Muscle of arm (tissue), 12 donors: ENCODE measurements around the gene TAOK3. TPM values are rescaled to one million over a fixed set of nuclear protein-coding genes. Genes with fewer than 3 reads are reported as not detected.
A peak's percentile ranks its signal among the peaks of the same experiment; 100 is the strongest.
"Not testable (repeated sequence)": the region's sequence is repeated elsewhere in the genome, so short reads cannot be mapped to it uniquely, and the experiment has no call there.

Experiments used
- DNase-seq: peaks from one replicate; pipeline ENCODE4 v3.0.0-alpha.2; 2013
- polyA plus RNA-seq, 12 donors: library from polyadenylated mRNA; unstranded; fragments of 120-200 nt; gene quantifications; one replicate each; pipeline ENCODE4 v1.2.1, GENCODE V29; 2013; ENCODE audit not compliant: insufficient read length in 12 of 12

The TAOK3 gene
- polyA plus RNA-seq, 12 donors, result 16.1 to 288 (median 19.8) TPM

DNA sequence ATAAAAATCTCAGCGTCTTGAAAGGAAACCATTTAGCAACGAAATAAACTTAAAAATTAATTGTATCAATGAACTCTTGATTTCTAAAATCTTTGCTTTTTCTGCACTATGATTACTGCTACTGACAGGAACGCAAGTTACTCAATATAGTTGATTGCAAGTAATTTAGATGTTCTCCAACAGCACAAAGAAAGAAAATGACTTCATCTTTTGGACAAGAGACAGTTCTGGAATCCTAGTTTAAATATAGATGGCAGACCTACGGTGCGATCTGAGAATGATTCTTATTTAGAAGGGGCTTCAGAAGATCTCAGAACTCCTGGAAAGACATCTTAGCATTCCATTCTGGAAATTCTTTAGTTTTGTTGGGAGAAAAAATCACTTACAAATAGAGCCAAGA is 2.2 kb upstream of the TAOK3 start:
- DNase-seq, result no peak

DNA sequence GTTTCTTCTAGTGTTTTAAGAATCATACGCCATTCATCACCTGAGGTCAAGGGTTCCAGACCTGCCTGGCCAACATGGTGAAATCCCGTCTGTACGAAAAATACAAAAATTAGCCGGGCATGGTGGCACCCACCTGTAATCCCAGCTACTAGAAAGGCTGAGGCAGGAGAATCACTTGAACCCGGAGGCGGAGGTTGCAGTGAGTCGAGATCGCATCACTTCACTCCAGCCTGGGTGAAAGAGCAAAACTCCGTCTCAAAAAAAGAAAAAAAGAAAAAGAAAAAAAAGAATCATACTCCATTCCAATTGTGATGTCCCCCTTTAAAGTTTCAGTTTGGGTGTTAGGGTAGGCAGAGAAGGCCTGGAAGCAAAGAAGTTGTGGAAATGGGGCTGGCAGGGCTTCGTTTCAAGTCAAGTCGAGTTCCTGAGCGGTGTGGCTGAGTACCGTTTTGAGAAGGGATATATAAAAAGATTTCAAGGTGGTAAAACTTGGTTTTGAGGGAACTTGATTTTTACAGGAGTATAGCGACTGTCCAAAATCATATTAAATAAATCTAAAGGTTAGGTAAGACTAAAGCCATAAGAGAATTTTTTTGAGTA is 1.5 kb upstream of the TAOK3 start:
- no peak for DNase-seq

DNA sequence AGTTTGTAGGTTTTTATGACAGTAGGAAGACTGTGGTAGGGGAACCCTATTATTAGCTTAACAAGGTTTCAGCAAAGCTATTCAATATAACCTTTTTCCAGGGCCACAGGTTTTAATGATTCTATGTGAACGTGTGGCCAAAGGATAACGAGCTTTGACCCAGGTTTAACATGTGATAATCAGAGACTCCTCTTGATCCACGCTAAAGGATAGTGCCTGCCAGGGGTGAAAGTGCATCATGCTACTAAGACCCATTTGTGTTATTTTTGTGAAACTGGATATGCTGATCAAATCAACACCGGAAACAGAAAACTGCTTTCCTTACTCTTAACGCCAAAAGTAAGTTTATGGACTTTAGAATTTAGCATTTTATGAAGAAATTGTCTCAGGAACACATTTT is 909 bp upstream of the TAOK3 start:
- DNase-seq, result no peak

DNA sequence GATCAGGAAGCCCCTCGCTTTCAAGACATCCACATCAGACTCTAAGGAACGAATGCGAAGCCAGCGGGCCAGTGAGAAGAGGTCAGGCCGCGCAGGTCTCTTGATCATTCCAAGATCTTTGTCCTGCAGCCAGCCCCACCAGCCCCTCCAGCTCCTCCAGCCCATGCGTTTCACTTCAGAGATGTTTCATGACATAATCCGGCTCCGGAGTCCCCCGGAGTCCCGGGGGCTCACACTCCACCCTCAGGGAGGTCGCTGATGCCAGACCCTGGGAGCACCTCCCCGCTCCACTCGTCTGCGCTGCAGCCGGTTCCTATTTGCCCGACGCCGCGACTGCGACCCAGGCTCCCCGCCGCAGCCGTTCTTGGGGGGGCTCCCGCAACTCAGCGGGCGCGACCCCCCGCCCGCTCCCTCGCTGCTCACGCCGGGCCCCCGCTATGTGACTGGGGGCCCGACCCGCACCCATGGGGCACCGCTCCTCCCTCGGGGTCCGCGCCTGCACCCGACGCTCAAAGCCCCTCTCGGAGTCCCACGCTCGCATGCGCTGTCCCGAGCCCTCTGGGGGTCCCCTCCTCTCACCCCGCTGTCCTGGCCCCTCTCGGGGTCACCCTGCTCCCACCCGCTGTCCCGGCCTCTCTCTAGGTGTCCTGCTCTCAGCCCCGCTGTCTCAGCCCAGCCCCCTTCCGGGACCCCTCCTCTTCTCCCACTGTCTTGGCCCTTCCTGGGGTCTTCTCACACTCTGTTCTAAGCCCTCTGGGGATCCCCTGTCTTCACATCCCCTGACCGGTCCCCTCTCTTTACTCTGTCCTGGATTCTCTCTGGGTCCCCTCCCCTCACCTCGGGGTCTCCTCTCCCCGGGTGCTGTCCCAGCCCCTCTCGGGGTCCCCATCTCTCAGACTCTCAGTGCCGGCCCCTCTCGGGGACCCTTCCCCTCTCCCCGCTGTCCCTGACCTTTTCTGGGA is 1.1 kb downstream of the TAOK3 start:
- no peak for DNase-seq

DNA sequence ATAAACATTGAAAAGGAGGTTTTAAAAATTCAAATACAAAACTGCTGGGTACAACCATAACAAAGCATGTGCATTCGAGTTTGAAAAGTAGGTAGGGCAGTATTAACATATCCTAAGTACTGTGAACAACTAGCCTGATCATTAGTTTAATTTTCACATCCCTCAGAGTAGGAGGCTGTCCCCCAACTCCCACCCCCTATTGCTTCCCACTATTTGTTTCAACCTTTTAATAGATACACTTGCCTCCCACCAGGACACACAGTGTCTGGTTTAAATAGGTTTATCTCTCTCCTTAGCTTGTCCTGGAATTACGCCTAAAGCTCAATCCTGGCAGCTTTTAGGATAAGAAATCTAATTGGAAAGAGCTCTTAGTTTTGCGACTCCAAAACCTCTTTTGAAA is 2.1 kb downstream of the TAOK3 start:
- DNase-seq, result no peak

DNA sequence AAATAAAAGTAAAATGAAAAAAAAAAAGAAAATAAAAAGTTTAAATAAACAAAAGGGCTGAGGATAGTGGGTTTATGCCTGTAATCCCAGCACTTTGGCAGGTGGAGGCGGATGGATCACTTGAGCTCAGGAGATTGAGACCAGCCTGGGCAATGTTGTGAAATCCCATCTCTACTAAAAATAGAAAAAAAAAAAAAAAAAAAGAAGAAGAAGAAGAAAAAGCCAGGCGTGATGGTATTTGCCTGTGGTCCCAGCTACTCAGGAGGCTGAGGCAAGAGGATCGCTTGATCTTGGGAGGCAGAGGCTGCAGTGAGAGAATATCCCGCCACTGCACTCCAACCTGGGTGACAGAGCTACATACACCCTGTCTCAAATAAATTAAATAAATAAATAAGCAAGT is 3.9 kb downstream of the TAOK3 start:
- DNase-seq, result no peak

DNA sequence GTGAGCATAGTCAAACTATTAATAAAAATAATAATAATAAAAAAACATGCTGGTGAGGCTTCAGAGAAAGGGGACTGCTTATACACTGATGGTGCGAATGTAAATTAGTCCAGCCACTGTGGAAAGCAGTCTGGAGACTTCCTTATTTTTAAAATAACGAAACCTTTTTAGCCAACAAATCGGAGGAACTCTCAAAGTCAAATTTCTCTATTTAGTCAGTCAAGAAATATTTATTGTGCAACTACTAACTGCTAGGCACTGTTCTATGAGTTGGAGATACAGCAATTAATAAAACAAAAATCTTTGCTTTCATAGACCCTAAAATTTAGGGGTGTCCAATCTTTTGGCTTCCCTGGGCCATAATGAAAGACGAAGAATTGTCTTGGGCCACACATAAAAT is 10.8 kb downstream of the TAOK3 start:
- no peak for DNase-seq

DNA sequence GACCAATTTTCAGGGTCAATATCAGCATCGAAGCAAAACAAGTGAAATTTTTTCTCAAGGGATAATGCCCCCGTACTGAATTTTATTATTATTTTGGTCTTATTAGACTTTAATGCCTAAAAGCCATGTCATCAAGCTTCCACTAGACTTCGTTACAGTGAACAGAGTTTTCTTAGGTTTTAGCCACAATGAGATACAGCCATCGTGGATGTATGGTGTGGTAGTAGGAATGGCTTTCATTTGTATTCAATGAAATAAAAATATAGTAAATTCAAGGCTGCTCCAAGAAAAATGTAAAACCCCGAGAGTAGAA is 11.7 kb downstream of the TAOK3 start:
- no peak for DNase-seq

DNA sequence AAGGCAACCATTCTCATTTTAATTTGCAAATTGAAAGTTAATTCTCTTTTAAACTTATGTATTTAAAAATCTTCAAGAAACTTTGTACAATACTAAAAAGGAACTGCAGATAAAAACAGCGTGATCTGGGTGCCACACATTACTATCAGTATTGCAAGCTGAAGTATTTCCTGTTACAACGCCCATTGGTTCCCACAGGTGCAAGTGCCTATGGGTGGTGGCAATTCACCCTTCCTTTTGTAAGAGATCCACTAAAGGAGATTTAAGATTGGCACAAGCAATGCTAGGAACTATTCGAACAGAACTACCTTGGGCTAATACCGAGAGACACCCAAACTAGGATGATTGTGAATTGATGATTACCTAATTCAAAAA is 13.2 kb downstream of the TAOK3 start:
- no peak for DNase-seq

DNA sequence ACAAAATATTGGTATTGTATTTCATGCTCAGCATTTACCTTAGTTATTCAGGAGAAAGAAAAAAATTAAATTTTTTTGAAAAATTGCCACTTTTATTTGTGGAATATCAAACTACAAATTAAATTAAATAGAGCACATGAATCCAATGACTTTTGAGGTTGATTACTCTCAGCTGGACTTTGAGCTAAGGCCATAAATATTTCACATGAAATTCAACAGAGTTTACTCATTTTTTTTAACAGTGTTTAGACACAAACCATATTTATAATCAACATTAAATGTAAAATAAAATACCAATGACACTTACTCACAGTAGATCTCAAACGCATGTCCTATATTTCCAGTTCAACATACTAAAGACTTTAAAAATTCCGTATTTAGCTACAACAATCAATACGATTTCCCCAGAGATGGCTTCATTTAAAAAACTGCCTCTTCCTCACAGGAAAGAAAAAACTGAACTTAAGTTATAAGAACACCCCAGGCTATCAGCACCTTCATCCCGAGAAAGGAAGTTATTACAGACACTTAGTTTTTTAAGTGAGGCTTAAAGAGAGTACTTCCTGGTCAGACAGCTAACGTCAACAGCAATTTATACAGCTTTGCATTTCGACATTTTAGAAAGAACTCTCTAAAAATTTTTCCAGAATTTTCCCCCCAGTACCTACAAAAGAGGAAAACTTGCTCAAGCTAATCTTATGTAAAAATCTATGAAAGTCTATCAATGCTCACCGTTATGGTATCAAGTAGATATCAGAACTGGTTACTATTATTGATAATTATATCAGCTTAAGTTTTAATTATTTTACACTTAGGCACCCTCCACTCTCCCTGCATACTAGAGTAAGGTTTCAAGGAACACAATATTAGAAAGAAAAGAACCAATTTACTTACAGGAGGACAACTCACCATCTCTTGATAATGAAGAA is 13.8 kb downstream of the TAOK3 start:
- no peak for DNase-seq

DNA sequence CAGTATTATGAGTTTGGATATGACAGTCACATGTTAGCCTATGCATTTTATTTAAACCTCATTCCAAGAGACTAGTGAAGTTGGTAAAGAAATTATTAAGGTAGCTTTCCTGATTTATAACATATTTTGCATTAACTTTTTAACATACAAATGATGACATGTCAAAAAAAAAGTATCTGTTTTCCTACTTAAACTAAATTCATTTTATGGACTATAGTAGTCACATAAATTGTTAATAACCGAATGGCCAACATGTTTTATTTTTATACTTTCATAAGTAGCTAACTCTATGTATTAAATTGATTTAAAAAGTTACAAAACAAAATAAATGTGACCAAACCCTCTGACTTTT is 14.7 kb downstream of the TAOK3 start:
- DNase-seq, result no peak

DNA sequence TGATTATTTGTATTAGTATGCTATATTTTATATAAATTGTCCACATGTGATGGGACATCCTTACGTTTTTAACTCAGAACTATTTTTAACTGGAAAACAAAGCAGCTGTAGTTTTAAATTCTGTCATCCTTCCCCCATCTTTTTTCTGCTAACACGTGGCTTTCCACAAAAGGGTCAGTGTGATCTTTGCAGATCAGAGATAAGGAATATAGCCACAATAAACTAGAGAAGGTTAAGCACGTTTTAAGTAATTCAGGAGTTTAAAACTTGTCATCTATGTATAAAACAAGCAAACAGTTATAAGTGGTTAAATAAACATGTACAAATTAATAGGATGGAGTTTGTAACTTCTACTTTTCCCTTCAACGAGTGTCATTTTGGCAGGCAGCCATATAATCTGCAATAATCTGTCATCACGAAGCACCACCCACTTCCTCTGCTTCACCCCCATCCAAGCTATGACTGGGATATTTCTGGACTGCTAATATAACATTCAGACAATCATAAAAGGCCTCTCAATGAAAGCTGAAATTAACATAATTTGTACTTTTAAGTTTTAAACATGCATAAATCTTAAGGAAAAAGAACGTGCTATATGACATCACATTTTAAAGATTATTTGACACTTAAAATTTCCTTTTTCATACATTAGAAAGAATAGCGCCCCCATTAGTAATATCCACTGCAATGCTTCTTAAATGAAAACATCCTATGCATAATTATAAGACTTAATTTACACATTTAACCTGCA is 15.3 kb downstream of the TAOK3 start:
- peak; percentile 58 for DNase-seq

DNA sequence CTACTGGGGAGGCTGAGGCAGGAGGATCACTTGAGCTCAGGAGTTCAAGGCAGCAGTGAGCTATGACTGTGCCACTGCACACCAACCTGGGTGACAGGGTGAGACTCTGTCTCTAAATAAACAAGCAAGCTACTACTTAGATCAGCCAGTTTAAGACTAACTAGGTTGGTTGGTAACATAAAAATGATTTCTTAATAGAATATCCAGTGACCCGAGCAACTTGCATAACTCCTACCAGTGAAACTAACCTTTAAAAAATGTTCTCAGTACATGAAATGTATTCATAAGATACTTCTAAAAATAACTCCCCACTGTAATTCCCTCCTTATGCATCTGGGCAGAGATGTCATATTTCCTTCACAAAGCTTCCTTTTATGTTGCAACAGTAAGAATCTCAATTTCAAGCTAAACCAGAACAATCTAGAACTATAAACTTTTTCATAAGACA is 15.9 kb downstream of the TAOK3 start:
- DNase-seq, result peak; percentile 52

DNA sequence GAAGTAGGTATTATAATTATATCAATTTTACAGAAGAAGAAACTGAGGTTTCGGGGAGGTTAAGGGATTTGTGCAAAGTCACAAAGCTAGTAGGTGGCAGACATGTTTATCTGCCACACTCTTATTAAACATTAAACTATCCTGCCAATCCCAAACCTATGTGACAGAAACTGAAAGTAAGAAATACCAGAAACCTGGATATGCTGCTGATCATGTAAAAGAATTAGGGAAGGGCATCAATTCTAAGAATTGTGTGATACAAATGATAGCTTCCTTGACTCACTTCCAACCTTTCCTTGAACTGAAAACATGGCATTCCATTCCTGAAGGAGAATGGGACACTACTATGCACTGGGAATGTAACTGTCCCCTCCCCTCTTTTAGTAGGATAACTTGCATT is 16.9 kb downstream of the TAOK3 start:
- no peak for DNase-seq

DNA sequence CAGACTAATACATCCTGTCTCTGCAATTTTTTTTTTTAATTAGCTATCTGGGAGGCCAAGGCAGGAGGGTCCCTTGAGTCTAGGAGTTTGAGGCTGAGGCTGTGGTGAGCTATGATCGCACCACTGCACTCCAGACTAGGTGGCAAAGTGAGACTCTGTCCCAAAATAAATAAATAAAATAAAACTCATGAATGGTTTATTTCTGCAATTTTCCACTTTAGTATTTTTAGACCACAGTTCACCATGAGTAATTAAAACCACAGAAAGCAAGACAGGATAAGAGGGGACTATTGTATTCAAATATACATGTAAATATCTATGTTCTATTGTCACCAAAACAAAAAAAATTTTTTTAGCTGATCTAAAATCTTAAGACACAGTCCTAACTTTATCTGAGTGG is 17.8 kb downstream of the TAOK3 start:
- DNase-seq, result no peak

DNA sequence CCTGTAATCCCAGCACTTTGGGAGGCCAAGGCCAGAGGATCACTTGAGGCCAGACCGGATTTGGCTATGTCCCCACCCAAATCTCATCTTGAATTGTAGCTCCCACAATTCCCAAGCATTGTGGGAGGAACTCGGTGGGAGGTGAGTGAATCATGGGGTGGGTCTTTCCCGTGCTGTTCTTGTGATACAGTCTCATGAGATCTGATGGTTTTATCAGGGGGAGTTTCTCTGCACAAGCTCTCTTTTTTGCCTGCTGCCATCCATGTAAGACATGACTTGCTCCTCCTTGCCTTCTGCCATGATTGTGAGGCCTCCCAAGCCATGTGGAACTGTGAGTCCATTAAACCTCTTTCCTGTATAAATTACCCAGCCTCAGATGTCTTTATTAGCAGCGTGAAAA is 18.2 kb downstream of the TAOK3 start:
- not testable (repeated sequence) for DNase-seq

DNA sequence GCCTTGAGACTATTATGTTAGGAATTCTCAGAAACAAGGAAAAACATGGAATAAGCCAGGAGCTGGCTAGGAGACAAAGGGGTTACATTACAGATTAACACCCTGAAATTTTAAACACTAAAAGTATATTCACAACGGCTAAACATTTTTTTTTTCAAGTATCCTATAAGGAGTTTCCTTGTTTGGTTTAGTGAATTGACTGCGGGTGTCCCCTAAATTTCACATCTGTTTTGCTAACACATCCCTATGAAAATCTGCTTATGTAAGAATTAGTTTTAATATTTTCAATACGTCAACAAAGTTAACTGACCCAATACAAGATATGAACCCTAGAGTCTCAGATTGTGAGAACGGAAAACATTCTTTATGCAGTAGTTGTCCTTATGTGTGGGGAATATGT is 19.0 kb downstream of the TAOK3 start:
- no peak for DNase-seq

DNA sequence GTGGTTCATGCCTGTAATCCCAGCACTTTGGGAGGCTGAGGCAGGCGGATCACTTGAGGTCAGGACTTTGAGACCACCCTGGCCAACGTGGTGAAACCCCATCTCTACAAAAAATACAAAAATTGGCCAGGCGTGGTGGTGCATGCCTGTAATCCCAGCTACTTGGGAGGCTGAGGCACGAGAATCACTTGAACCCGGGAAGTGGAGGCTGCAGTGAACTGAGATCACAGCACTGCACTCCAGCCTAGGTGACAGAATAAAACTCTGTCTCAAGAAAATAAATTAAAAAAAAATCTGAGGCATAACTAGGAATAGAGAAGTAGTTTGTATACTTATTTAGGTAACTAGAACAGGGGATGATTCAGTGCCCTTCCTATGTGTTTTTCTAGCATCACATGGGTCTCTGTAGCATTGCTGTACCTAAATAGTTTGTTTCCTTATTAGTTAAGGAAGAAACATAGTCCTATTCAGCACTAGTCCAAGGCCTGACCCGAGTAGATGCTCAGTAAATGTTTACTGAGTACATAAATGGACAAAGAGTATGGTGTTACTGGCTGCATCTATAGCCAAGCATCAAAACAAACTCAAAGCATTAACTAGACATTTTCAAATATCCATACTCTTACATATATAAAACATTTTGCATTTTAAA is 21.7 kb downstream of the TAOK3 start:
- no peak for DNase-seq

DNA sequence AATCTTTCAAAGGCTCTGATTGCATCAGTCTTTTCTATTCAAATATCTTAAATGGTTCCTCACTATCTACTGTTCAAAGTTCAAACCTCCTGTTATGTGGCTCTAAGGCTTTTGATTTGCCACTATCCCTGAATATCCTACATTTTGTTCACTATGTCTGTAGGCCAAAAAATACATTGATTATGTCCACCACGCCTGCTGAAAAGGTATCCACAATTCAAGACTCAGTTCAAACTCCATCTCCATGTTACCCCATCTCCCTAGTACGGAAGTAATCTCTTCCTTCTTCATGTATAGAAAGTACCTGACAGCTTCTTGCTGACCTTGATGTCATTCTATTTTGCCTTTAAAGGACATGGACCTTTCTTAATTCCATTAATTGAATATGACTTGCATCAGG is 24.8 kb downstream of the TAOK3 start:
- no peak for DNase-seq

DNA sequence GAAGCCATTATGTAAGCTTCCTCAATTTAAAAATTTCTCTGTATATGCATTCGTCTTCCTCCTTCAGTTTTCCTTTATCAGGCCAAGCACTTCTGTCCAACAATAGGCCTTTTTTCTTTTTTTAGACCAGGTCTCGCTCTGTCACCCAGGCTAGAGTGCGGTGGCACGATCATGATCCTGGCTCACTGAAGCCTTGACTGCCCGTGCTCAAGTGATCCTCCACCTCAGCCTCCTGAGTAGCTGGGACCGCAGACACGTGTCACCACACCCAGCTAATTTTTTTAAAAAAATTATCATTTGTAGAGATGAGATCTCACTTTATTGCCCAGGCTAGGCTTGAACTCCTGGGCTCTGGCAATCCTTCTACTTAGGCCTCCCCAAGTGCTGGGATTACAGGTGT is 25.8 kb downstream of the TAOK3 start:
- DNase-seq, result no peak

DNA sequence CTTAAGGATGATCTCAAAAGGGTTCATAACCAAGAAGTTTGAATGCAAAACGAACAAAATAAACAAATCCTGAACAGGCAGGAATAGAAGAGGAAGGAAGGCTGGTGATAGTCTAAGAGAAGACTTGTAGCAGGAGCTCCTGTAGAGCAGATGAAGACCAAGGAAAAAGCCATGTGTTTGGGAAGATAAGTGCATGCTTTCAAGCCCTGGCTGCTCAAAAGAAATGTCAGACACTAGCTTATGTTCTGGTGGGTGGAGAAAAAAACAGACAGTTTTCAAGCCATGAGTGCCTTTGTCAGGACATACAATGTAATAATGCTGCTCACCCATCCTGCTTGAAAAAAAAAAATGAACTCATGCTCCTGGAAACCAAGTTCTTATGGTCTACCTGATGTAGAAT is 27.4 kb downstream of the TAOK3 start:
- no peak for DNase-seq
